ENCODE results near the gene CCM2.

The CCM2 gene

DNA sequence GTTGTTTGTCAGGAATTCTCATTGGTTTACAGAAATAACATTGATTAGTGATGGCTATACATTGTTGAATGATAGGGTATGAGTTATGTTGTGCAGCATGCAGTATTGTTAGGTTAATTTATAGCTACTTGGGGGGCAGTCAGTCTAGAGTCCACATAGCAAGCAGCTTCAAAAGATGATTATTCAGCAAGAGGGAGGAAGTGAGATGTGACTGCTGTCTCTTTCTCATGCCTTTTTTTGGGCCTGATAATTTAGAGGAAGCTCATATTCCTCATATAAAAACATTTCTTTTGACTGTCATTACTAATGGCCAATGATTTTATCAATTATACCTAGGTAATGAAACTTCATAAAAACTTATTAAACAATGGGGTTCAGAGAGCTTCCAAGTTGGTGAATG lies 114.9 kb downstream of the CCM2 start:
- no peak for TF ChIP-seq TAF1 (IDR thresholded peaks at IDR 0.05; ENCODE audit: borderline replicate concordance, low read depth, low read length)
- TF ChIP-seq POLR2AphosphoS5 (IDR thresholded peaks at IDR 0.05; ENCODE audit: low read depth, low read length) = no peak
- no peak for TF ChIP-seq POLR2A (IDR thresholded peaks at IDR 0.05; ENCODE audit: low read depth, low read length)
- DNase-seq (ENCODE audit: insufficient read length) (no peak), FAIRE-seq (no peak)

GRCh38 chr7:45116048-45116447 lies 116.0 kb downstream of the CCM2 start:
- FAIRE-seq (no peak), DNase-seq (ENCODE audit: insufficient read length) (no peak)
- no peak for TF ChIP-seq POLR2AphosphoS5 (IDR thresholded peaks at IDR 0.05; ENCODE audit: low read depth, low read length)
- no peak for TF ChIP-seq TAF1 (IDR thresholded peaks at IDR 0.05; ENCODE audit: borderline replicate concordance, low read depth, low read length)

DNA sequence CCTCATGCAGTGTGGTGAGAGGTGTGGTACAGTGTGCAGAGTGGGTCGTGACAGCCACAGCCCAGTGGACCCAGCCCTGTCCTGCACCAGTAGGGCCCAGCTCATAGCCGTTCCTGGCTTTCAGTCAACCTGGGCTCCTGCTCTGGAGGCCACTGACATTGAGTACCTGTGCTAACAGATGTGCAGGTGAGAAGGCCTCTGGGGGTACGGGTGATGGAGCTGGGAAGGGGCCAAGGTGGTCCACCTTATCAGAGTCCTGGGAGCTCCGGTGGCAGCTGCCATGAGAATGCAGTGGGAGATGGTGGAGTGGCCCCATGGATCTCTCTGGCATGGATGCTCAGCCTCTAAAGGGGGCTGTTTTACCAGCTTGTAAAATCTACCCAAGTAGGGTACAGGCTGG lies 117.6 kb downstream of the CCM2 start:
- no peak for FAIRE-seq
- DNase-seq (ENCODE audit: insufficient read length) = no peak
- TF ChIP-seq POLR2AphosphoS5 (IDR thresholded peaks at IDR 0.05; ENCODE audit: low read depth, low read length) = no peak
- TF ChIP-seq TAF1 (IDR thresholded peaks at IDR 0.05; ENCODE audit: borderline replicate concordance, low read depth, low read length) = no peak
- TF ChIP-seq POLR2A (IDR thresholded peaks at IDR 0.05; ENCODE audit: low read depth, low read length) = no peak

GRCh38 chr7:45118292-45118691 lies 118.3 kb downstream of the CCM2 start:
- FAIRE-seq = no peak
- no peak for TF ChIP-seq POLR2A (IDR thresholded peaks at IDR 0.05; ENCODE audit: low read depth, low read length)
- TF ChIP-seq TAF1 (IDR thresholded peaks at IDR 0.05; ENCODE audit: borderline replicate concordance, low read depth, low read length) = no peak
- TF ChIP-seq POLR2AphosphoS5 (IDR thresholded peaks at IDR 0.05; ENCODE audit: low read depth, low read length) = no peak
- DNase-seq (ENCODE audit: insufficient read length) = no peak

- no peak for FAIRE-seq
- DNase-seq (ENCODE audit: insufficient read length) = no peak
- TF ChIP-seq POLR2AphosphoS5 (IDR thresholded peaks at IDR 0.05; ENCODE audit: low read depth, low read length) (no peak), TAF1 (IDR thresholded peaks at IDR 0.05; ENCODE audit: borderline replicate concordance, low read depth, low read length) (no peak), POLR2A (IDR thresholded peaks at IDR 0.05; ENCODE audit: low read depth, low read length) (no peak)
These were observed 118.9 kb downstream of the CCM2 start for GRCh38 chr7:45118889-45119331.

- FAIRE-seq = no peak
- no peak for DNase-seq (ENCODE audit: insufficient read length)
- no peak for TF ChIP-seq POLR2AphosphoS5 (IDR thresholded peaks at IDR 0.05; ENCODE audit: low read depth, low read length)
- TF ChIP-seq POLR2A (IDR thresholded peaks at IDR 0.05; ENCODE audit: low read depth, low read length) = no peak
- TF ChIP-seq TAF1 (IDR thresholded peaks at IDR 0.05; ENCODE audit: borderline replicate concordance, low read depth, low read length) = no peak
These were observed 119.5 kb downstream of the CCM2 start for GRCh38 chr7:45119550-45119949.

GRCh38 chr7:45122975-45123860 lies 123.2 kb downstream of the CCM2 start:
- FAIRE-seq = no peak
- DNase-seq (ENCODE audit: insufficient read length) = no peak
- no peak for TF ChIP-seq POLR2AphosphoS5 (IDR thresholded peaks at IDR 0.05; ENCODE audit: low read depth, low read length)
- no peak for TF ChIP-seq TAF1 (IDR thresholded peaks at IDR 0.05; ENCODE audit: borderline replicate concordance, low read depth, low read length)
- TF ChIP-seq POLR2A (IDR thresholded peaks at IDR 0.05; ENCODE audit: low read depth, low read length) = no peak

DNA sequence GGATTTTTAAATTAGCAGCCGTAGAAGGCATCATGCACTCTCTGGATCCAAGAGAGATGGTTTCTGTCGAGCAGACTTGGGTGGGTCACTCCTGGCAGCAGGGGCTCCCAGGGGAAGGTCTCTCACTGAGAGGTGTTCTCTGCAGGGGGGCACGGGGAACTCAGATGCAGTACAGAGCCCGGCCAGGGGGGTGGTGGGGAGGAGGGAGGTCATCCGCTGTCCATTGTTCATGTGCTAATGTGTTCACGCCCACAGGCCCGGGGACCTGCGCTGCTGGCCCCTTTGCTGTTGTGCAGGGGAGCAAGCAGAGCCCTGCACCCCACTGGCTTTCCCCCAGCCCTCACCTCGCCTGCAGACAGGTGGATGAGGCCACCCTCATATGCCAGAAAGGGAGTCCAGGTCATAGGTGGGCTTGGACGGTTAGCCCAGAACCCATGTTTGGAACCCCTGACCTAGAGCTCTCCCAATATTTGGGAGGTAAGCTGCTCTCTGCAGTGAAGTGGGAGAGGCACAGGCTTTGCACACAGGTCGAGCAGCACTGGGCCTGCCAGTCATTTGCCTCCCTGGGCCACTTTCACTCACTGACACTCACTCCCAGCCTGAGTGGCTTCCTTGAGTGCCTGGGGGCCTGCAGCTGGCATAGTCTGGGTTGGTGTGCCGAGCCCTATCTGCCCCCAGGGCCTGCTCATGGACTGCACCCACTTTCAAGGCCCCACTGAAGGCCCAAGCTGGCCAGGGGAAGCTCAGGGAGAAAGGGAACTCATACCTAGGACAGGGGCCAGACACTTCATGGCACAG lies 124.1 kb downstream of the CCM2 start:
- FAIRE-seq (no peak), DNase-seq (ENCODE audit: insufficient read length) (no peak)
- TF ChIP-seq POLR2A (IDR thresholded peaks at IDR 0.05; ENCODE audit: low read depth, low read length) (no peak), TAF1 (IDR thresholded peaks at IDR 0.05; ENCODE audit: borderline replicate concordance, low read depth, low read length) (no peak), POLR2AphosphoS5 (IDR thresholded peaks at IDR 0.05; ENCODE audit: low read depth, low read length) (no peak)

DNA sequence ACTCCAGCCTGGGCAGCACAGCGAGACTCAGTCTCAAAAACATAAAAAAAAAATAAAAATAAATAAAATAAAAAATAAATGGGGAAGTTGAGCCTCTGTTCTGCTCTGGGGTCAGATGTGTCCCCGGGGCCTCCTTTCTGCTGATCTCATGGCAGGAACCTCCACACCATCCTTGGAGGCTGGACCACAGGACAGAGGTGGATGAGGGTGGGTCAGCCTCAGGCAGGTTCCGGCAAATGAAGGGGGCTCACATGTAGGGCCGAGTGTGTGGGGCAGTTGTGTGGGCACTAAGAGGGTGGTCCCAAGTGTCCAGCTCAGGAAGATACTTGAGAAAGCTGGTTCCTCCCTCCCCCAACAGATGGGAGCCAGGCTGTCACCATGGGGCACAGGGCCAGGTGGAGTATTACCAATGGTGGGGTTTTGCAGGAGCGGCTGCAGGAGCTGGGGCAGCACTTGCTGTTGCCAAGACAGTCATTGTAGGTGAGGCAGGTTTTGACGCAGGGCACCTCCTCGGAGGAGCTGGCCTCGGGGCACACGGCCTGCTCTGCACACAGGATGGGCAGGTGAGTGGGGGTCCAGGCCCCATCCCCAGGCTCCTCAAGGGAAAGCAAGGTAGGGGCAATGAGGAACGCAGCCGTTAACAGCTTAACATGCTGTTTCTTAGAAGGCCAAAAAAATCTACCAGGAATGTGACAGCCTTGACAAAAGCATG lies 125.3 kb downstream of the CCM2 start:
- no peak for FAIRE-seq
- no peak for DNase-seq (ENCODE audit: insufficient read length)
- TF ChIP-seq POLR2A (IDR thresholded peaks at IDR 0.05; ENCODE audit: low read depth, low read length) = no peak
- TF ChIP-seq POLR2AphosphoS5 (IDR thresholded peaks at IDR 0.05; ENCODE audit: low read depth, low read length) = no peak
